ENCODE measurements around the gene SMOC1.

SMOC1 gene

GRCh38 chr14:69876221-69876847 is 2.9 kb upstream of the SMOC1 start:
- Histone ChIP-seq H3K9ac (ENCODE audit: low read depth, low read length) (no peak overlapping the region), H3K36me3 (ENCODE audit: insufficient read depth, low read length) (no peaks in the 10 kb centered on the region), H4K20me1 (ENCODE audit: insufficient read depth, low read length) (no peaks in the 10 kb centered on the region), H3K79me2 (ENCODE audit: insufficient read depth, low read length) (no peaks in the 10 kb centered on the region), H3K4me1 (ENCODE audit: insufficient read depth, low read length) (no peaks in the 10 kb centered on the region), H3K27me3 (ENCODE audit: insufficient read depth, low read length, poor library complexity) (peaks cover 2% of the 10 kb centered on the region), H2AFZ (ENCODE audit: low read depth, low read length) (no peak overlapping the region), H3K4me3 (ENCODE audit: low read depth in 1 of 2, low read length in 2 of 2) (no peak overlapping the region), H3K4me2 (ENCODE audit: insufficient read depth, low read length) (no peak overlapping the region), H3K9me3 (ENCODE audit: insufficient read depth, low read length, severe bottlenecking) (no peaks in the 10 kb centered on the region), H3K27ac (ENCODE audit: low read length) (no peak overlapping the region)
- ATAC-seq (ENCODE audit: insufficient read depth, low read depth) (no peak), DNase-seq (no peak)
- no peak for TF ChIP-seq EZH2 (IDR thresholded peaks at IDR 0.05; ENCODE audit: borderline replicate concordance, low read depth, low read length, severe bottlenecking)
- TF ChIP-seq CTCF (IDR thresholded peaks at IDR 0.05; ENCODE audit: borderline replicate concordance, extremely low read depth, low read length, poor library complexity, severe bottlenecking), result no peak

GRCh38 chr14:69876848-69877306 is 2.3 kb upstream of the SMOC1 start:
- DNase-seq (no peak), ATAC-seq (ENCODE audit: insufficient read depth, low read depth) (no peak)
- Histone ChIP-seq H3K4me3 (ENCODE audit: low read depth in 1 of 2, low read length in 2 of 2) (no peak overlapping the region), H2AFZ (ENCODE audit: low read depth, low read length) (no peak overlapping the region), H3K9ac (ENCODE audit: low read depth, low read length) (no peak overlapping the region), H3K4me2 (ENCODE audit: insufficient read depth, low read length) (no peak overlapping the region), H3K79me2 (ENCODE audit: insufficient read depth, low read length) (no peaks in the 10 kb centered on the region), H3K27me3 (ENCODE audit: insufficient read depth, low read length, poor library complexity) (peaks cover 2% of the 10 kb centered on the region), H3K9me3 (ENCODE audit: insufficient read depth, low read length, severe bottlenecking) (no peaks in the 10 kb centered on the region), H3K4me1 (ENCODE audit: insufficient read depth, low read length) (no peaks in the 10 kb centered on the region), H4K20me1 (ENCODE audit: insufficient read depth, low read length) (no peaks in the 10 kb centered on the region), H3K36me3 (ENCODE audit: insufficient read depth, low read length) (no peaks in the 10 kb centered on the region), H3K27ac (ENCODE audit: low read length) (no peak overlapping the region)
- TF ChIP-seq CTCF (IDR thresholded peaks at IDR 0.05; ENCODE audit: borderline replicate concordance, extremely low read depth, low read length, poor library complexity, severe bottlenecking) (no peak), EZH2 (IDR thresholded peaks at IDR 0.05; ENCODE audit: borderline replicate concordance, low read depth, low read length, severe bottlenecking) (no peak)

GRCh38 chr14:69877492-69877891 is 1.7 kb upstream of the SMOC1 start:
- TF ChIP-seq CTCF (IDR thresholded peaks at IDR 0.05; ENCODE audit: borderline replicate concordance, extremely low read depth, low read length, poor library complexity, severe bottlenecking), result peak; percentile 53
- TF ChIP-seq EZH2 (IDR thresholded peaks at IDR 0.05; ENCODE audit: borderline replicate concordance, low read depth, low read length, severe bottlenecking), result no peak
- Histone ChIP-seq H3K4me3 (ENCODE audit: low read depth in 1 of 2, low read length in 2 of 2) (no peak overlapping the region), H3K79me2 (ENCODE audit: insufficient read depth, low read length) (no peaks in the 10 kb centered on the region), H3K4me2 (ENCODE audit: insufficient read depth, low read length) (no peak overlapping the region), H3K4me1 (ENCODE audit: insufficient read depth, low read length) (no peaks in the 10 kb centered on the region), H3K27me3 (ENCODE audit: insufficient read depth, low read length, poor library complexity) (peaks cover 3% of the 10 kb centered on the region), H3K9ac (ENCODE audit: low read depth, low read length) (no peak overlapping the region), H3K27ac (ENCODE audit: low read length) (no peak overlapping the region), H2AFZ (ENCODE audit: low read depth, low read length) (peak overlapping the region; percentile 4; the same call in 1 of the 2 replicates), H3K36me3 (ENCODE audit: insufficient read depth, low read length) (no peaks in the 10 kb centered on the region), H3K9me3 (ENCODE audit: insufficient read depth, low read length, severe bottlenecking) (no peaks in the 10 kb centered on the region), H4K20me1 (ENCODE audit: insufficient read depth, low read length) (no peaks in the 10 kb centered on the region)
- DNase-seq, result no peak
- no peak for ATAC-seq (ENCODE audit: insufficient read depth, low read depth)
